Chondrocyte (in vitro differentiated cells): ENCODE data around the gene ANXA11. TPM values are rescaled to one million over a fixed set of nuclear protein-coding genes. Genes with fewer than 3 reads are reported as not detected.
A peak's percentile ranks its signal among the peaks of the same experiment; 100 is the strongest.
"Not testable (repeated sequence)": the region's sequence is repeated elsewhere in the genome, so short reads cannot be mapped to it uniquely, and the experiment has no call there.

ENCODE experiments used
- DNase-seq: peaks from one replicate; pipeline ENCODE4 v3.0.0; 2021; ENCODE audit warnings: mixed read lengths, low spot score
- H3K27ac Mint-ChIP-seq: one replicate; pipeline ENCODE4 v1.8.0; 2021; ENCODE audit warnings: mild to moderate bottlenecking, moderate library complexity, mixed read lengths; ENCODE audit not compliant: unreplicated experiment
- H3K27me3 Mint-ChIP-seq: 2 replicates; pipeline ENCODE4 v1.8.0; 2021; ENCODE audit warnings: low read depth, mixed read lengths
- H3K36me3 Mint-ChIP-seq: 2 replicates; pipeline ENCODE4 v1.8.0; 2021; ENCODE audit warnings: low read depth, mixed read lengths
- H3K4me1 Mint-ChIP-seq: 2 replicates; pipeline ENCODE4 v1.8.0; 2021; ENCODE audit warnings: low read depth, mild to moderate bottlenecking, mixed read lengths
- H3K4me3 Mint-ChIP-seq: one replicate; pipeline ENCODE4 v1.8.0; 2021; ENCODE audit warnings: mild to moderate bottlenecking, moderate library complexity, mixed read lengths; ENCODE audit not compliant: unreplicated experiment
- H3K9me3 Mint-ChIP-seq: 2 replicates; pipeline ENCODE4 v1.8.0; 2021; ENCODE audit warnings: low read depth, mixed read lengths
- total RNA-seq: library from RNA; stranded (reverse); gene quantifications from 3 replicates; pipeline ENCODE4 v1.2.1, GENCODE V29; 2021
- TF ChIP-seq, protein P1 (sequence below): fragments of 200-600 bp; sonication (generic); IDR thresholded peaks from 2 replicates; pipeline ENCODE4 v1.5.0; 2021; ENCODE audit warnings: antibody characterized with exemption, mild to moderate bottlenecking, moderate library complexity

Gene ANXA11
- total RNA-seq, 1 donor from 2014 or later, result 139 TPM

DNA sequence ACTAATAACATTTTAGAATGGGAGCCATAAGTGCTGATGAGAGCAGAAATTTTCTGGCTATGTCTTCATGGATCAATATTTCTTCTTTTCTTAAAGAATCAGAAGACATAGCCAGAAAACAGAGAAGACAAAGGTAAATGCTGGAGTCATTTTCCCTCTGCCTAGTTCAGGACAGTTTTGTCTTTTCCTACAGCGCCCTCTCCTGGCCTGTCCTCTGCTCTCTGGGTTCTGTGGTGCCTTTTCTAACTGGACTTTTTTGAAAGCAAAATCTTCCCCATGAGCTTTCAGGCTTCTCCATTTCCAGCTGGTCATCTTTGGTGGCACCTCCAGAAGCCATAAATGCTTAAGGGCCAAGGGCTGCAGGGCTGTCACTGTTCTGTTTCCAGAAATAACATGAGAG, 45.1 kb upstream of the ANXA11 start:
- H3K4me1 Mint-ChIP-seq, H3K27me3 Mint-ChIP-seq, H3K27ac Mint-ChIP-seq, DNase-seq, H3K36me3 Mint-ChIP-seq, H3K9me3 Mint-ChIP-seq, H3K4me3 Mint-ChIP-seq: not testable (repeated sequence)
- TF ChIP-seq, protein P1, sequence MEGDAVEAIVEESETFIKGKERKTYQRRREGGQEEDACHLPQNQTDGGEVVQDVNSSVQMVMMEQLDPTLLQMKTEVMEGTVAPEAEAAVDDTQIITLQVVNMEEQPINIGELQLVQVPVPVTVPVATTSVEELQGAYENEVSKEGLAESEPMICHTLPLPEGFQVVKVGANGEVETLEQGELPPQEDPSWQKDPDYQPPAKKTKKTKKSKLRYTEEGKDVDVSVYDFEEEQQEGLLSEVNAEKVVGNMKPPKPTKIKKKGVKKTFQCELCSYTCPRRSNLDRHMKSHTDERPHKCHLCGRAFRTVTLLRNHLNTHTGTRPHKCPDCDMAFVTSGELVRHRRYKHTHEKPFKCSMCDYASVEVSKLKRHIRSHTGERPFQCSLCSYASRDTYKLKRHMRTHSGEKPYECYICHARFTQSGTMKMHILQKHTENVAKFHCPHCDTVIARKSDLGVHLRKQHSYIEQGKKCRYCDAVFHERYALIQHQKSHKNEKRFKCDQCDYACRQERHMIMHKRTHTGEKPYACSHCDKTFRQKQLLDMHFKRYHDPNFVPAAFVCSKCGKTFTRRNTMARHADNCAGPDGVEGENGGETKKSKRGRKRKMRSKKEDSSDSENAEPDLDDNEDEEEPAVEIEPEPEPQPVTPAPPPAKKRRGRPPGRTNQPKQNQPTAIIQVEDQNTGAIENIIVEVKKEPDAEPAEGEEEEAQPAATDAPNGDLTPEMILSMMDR, result peak; percentile 42

DNA sequence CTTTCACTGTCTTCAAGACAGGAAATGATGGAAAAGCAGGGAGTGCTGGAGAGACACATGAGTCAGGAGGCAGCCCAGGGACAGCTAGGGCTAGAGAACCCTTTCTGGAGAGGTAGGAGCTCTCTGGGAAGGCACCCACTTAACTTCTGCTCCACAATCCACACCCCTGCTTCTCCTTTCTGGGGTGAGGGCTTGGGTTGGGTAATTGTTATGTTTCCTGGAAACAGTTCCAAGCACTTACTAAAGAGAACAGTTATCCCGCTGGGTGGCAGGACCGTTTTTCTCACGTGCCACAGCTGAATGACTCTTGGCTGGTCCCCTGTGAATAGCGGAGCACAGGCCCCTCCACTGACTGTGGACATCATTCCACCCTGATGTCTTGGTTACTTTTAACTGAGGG, 44.6 kb upstream of the ANXA11 start:
- not testable (repeated sequence) for H3K27me3 Mint-ChIP-seq, DNase-seq, H3K36me3 Mint-ChIP-seq, H3K4me3 Mint-ChIP-seq, H3K27ac Mint-ChIP-seq, H3K9me3 Mint-ChIP-seq, H3K4me1 Mint-ChIP-seq

DNA sequence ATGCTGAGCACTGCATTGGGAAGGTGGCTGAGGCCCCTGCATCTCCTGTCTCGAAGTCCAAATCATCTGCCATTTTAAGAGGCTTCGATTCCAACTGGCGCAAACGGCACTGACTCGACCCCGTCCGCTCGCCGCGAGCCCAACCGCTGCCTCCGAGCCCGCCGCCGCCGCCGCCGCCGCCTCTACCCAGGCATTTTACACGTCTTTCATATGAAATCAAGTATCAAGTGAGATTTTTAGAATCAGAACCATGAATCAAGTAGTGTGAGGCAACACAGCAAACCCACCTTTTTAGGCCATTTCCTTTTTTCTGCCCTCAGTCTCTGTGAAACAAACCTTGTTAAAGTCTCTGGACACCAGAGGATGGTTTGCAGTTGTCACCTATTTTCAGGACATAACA, 42.3 kb upstream of the ANXA11 start:
- H3K27ac Mint-ChIP-seq, H3K4me1 Mint-ChIP-seq, H3K27me3 Mint-ChIP-seq: not testable (repeated sequence)

DNA sequence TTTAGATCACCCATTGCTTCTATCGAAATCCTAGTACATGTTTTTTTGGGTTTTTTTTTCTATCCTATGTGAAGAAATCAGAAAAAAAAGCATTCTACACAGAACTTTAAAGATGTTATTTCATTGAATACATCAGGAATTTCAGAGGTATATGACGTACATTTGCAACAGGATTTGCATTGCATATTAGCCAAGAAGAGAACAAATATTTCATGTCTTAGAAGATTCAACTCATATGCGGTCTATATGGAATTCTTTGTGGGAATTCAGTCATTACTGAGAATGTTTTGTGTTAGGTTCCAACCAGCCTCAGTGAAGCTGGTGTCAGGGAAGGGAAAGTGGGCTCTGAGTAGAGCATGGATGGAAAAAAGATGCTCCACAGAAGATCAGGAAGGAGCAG, 39.0 kb upstream of the ANXA11 start:
- H3K4me3 Mint-ChIP-seq, H3K27me3 Mint-ChIP-seq, H3K9me3 Mint-ChIP-seq, H3K27ac Mint-ChIP-seq, DNase-seq, H3K4me1 Mint-ChIP-seq, H3K36me3 Mint-ChIP-seq: not testable (repeated sequence)

More for the DNA sequence above, 42.3 kb upstream of the ANXA11 start:
- H3K4me3 Mint-ChIP-seq, H3K36me3 Mint-ChIP-seq, H3K9me3 Mint-ChIP-seq, DNase-seq: not testable (repeated sequence)

DNA sequence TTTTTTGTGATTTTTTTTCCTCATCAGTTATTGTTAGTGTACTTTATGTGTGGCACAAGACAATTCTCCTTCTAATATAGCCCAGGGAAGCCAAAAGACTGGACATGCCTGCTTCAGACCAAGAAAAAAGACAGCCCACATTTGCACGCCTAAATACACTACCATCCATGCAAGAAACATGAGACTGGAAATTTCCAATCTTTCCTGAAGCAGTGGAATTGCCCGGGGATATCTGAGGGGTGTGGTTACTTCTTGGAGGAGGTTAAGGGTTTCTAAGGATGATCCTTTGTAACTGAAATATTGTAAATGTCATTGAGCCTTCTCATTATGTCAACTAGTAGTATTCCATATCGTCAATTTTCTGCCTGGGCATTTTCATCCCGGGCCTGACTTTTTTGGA, 37.0 kb upstream of the ANXA11 start:
- not testable (repeated sequence) for H3K4me3 Mint-ChIP-seq, DNase-seq, H3K27ac Mint-ChIP-seq, H3K9me3 Mint-ChIP-seq, H3K4me1 Mint-ChIP-seq, H3K27me3 Mint-ChIP-seq, H3K36me3 Mint-ChIP-seq

DNA sequence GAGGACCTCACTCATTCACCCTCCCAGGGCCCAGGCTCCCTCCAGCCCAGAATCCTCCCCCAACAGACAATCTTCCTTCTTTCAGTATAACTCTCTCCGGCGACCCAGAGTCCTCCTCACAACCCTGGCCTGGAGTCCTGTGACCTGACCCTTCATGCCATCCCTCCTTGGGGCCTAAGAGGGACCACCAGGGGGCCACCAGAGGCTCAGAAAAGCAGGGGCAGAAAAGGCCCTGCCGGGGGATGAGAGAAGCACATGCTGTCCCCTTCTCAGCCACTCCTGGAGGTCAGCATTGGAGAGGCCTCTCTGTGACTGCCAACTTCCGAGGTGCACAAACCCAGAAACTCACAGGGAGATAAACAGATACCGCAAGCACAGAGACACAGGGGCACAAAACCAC, 31.1 kb upstream of the ANXA11 start:
- not testable (repeated sequence) for H3K9me3 Mint-ChIP-seq, H3K36me3 Mint-ChIP-seq, DNase-seq, H3K4me3 Mint-ChIP-seq, H3K27ac Mint-ChIP-seq, H3K27me3 Mint-ChIP-seq
- H3K4me1 Mint-ChIP-seq, result peaks cover 12% of the 10 kb centered on the region

DNA sequence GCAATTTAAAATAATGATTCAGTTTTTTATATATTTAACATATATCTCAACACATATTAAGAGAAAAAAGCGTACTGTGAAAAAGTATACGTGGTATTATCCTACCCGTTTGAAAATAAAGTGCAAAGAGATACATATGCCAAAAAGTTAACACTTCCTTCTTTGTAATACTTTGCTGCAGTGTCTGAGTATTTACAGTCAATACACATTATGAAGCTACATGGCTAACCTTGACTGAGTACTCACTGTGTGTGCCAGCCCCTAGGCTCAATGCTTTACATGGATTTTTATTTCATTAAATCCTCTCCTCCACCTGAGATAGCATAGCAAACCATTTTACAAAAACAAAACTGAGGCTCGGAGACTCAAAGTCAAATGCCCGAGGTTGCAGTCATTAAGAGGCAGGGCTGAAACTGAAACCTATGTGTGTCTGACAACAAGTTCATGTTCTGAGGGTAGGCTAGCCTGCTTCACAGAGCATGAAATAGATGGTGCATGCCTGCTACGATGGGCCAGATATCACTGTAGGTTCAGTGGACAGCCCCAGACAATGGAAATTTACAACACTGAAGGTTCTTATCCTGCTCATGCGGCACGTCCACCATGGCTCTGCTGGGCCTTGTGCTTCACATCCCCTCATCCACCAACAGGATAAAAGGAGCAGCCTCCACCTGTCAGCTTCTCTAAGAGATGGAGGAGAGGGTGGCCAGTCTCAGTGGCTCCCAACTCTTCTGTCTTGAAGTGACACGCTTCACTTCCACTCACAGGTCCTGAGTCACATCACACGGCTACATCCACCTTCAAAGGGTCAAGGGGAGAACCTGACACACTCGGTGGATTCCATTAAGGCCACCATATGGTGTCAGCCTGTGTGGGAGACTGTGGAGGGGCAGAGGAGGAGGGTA, 29.2 kb upstream of the ANXA11 start:
- H3K27me3 Mint-ChIP-seq, H3K36me3 Mint-ChIP-seq, H3K4me3 Mint-ChIP-seq, H3K27ac Mint-ChIP-seq, H3K9me3 Mint-ChIP-seq, DNase-seq: not testable (repeated sequence)
- peaks cover 12% of the 10 kb centered on the region for H3K4me1 Mint-ChIP-seq

DNA sequence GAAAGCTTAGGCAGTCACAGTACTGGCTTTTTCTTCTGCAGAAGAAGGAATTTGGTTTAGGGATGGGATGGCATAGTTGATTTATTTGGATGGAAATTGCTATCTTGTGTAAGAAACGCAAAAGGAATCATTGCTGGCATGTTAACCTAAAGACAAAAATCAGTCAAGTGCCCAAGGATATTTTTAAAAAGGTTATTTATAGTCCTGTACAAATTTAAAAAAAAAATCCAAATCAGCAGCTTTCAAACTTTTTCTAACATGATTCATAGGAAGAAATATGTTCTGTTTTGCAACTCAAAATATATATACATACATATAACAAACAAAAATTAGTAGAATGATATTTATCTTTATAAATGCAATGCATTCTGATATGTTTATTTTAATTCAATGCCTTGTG, 28.5 kb upstream of the ANXA11 start:
- H3K36me3 Mint-ChIP-seq, H3K9me3 Mint-ChIP-seq, H3K27me3 Mint-ChIP-seq, H3K27ac Mint-ChIP-seq, DNase-seq, H3K4me3 Mint-ChIP-seq: not testable (repeated sequence)
- H3K4me1 Mint-ChIP-seq, result peaks cover 12% of the 10 kb centered on the region

DNA sequence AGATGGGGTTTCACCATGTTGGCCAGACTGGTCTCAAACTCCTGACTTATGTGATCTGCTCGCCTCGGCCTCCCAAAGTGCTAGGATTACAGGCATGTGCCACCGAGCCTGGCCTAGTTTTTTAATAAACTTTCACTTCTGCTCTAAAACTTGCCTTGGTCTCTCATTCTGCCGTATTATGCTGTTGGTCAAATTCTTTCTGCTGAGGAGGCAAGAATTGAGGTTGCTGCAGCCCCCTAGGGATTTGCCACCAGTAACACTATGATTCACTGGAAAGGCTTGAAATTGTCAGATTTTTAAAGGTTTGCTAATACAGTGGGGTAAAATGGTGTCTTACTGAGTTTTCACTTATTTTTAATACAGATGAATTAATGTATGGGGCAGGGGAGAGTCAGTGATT, 21.4 kb upstream of the ANXA11 start:
- H3K27me3 Mint-ChIP-seq, DNase-seq, H3K4me1 Mint-ChIP-seq, H3K9me3 Mint-ChIP-seq, H3K36me3 Mint-ChIP-seq: not testable (repeated sequence)
- H3K4me3 Mint-ChIP-seq, result peak overlapping the region; percentile 12
- H3K27ac Mint-ChIP-seq, result peak overlapping the region; percentile 93

DNA sequence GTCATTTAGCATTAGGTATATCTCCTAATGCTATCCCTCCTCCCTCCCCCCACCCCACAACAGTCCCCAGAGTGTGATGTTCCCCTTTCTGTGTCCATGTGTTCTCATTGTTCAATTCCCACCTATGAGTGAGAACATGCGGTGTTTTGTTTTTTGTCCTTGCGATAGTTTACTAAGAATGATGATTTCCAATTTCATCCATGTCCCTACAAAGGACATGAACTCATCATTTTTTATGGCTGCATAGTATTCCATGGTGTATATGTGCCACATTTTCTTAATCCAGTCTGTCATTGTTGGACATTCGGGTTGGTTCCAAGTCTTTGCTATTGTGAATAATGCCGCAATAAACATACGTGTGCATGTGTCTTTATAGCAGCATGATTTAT, 17.7 kb upstream of the ANXA11 start:
- not testable (repeated sequence) for H3K9me3 Mint-ChIP-seq, H3K36me3 Mint-ChIP-seq, H3K27me3 Mint-ChIP-seq, DNase-seq, H3K4me1 Mint-ChIP-seq, H3K27ac Mint-ChIP-seq, H3K4me3 Mint-ChIP-seq

DNA sequence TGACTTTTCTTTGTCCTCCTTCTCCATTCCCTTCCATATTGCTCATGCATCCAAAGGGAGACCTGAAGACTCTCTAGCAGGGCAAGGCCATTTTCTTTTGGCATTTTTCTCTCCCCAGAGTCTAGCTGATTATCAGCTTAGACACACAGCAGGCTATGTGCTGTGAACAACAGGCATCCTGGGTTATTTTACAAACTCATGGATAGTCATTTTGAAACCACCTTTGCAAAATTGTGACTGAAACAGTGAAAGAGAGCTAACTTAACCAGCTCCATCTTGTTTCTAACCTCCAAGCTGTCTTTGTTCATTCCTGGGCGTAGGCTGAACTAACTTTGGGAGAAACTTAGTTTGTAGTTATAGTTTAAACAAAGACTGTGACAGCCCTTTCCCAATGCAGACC, 13.5 kb upstream of the ANXA11 start:
- not testable (repeated sequence) for DNase-seq, H3K27ac Mint-ChIP-seq, H3K4me1 Mint-ChIP-seq, H3K9me3 Mint-ChIP-seq, H3K4me3 Mint-ChIP-seq, H3K36me3 Mint-ChIP-seq, H3K27me3 Mint-ChIP-seq

DNA sequence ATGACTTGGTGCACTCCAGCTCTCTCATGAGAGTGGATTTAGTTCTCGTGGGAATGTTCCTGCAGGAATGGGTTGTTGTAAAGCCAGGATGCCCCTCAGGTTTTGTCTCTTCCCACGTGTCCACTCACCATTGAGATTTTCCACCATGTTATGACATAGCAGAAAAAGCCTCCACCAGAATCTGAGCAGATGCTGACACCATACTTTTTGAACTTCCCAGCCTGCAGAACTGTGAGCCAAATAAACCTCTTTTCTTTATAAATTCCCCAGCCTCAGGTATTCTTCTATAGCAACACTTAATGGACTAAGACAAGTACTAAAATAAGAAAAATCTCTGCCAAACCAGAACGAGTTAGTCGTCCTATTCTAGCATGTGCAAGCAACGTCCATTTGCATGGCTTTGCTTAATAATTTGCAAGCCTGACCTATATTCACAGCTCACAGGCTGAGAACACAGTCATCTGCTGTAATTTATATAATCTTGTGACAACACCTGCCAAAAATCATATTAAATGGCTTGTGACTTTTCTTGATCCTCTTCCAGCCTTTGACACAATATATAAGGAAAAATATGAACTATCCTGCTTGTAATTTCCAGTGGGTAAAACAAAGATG, 9.1 kb upstream of the ANXA11 start:
- DNase-seq, H3K4me1 Mint-ChIP-seq, H3K4me3 Mint-ChIP-seq, H3K9me3 Mint-ChIP-seq, H3K27ac Mint-ChIP-seq, H3K36me3 Mint-ChIP-seq, H3K27me3 Mint-ChIP-seq: not testable (repeated sequence)
